Bronchial epithelial cell (primary cell): ENCODE data around the gene MCOLN3. TPM values are rescaled to one million over a fixed set of nuclear protein-coding genes. Genes with fewer than 3 reads are reported as not detected.

Experiments
- DNase-seq: peaks from one replicate; pipeline ENCODE4 v3.0.0-alpha.2; 2010; ENCODE audit warnings: low read depth
- FAIRE-seq: peaks from 2 replicates; lab custom pipeline; 2011; peaks lifted over from hg19 to GRCh38; lab: Jason Lieb, UNC
- H3K27me3 ChIP-seq: 2 replicates; pipeline ENCODE4 v1.5.1; 2011; ENCODE audit warnings: low read length; ENCODE audit not compliant: control insufficient read depth, insufficient read depth
- H3K36me3 ChIP-seq: 2 replicates; pipeline ENCODE4 v1.5.1; 2011; ENCODE audit warnings: low read length; ENCODE audit not compliant: control insufficient read depth, insufficient read depth
- H3K4me3 ChIP-seq: 2 replicates; pipeline ENCODE4 v1.5.1; 2011; ENCODE audit warnings: mild to moderate bottlenecking, low read depth, low read length, control low read depth
- CTCF ChIP-seq: IDR thresholded peaks from 2 replicates; pipeline ENCODE4 v1.5.1; 2011; ENCODE audit warnings: mild to moderate bottlenecking, moderate library complexity, low read length, control low read depth, inconsistent platforms; ENCODE audit not compliant: insufficient read depth, severe bottlenecking
- total RNA-seq: library from RNA; depleted of rRNA; stranded (reverse); fragments of >200 nt; gene quantifications from 2 replicates; pipeline ENCODE4 v1.2.1, GENCODE V29; 2014

The MCOLN3 gene
- total RNA-seq, 1 donor from 2014 or later = 2.4 TPM

GRCh38 chr1:85060038-85060437, 11.7 kb upstream of the MCOLN3 start:
- FAIRE-seq = no peak
- no peak for TF ChIP-seq CTCF

GRCh38 chr1:85059563-85059962, 11.3 kb upstream of the MCOLN3 start:
- Histone ChIP-seq H3K36me3 (no peaks in the 10 kb centered on the region), H3K27me3 (no peaks in the 10 kb centered on the region), H3K4me3 (no peak overlapping the region)
- TF ChIP-seq CTCF = no peak
- FAIRE-seq (no peak), DNase-seq (no peak)

More at GRCh38 chr1:85060038-85060437, 11.7 kb upstream of the MCOLN3 start:
- DNase-seq = no peak
- H3K27me3 ChIP-seq = no peaks in the 10 kb centered on the region
- no peaks in the 10 kb centered on the region for H3K36me3 ChIP-seq
- H3K4me3 ChIP-seq = no peak overlapping the region

- Histone ChIP-seq H3K36me3 (no peaks in the 10 kb centered on the region), H3K27me3 (no peaks in the 10 kb centered on the region), H3K4me3 (no peak overlapping the region)
- DNase-seq (no peak), FAIRE-seq (no peak)
- TF ChIP-seq CTCF = no peak
Measured at GRCh38 chr1:85058786-85059185, 10.5 kb upstream of the MCOLN3 start.

GRCh38 chr1:85058311-85058710, 10.0 kb upstream of the MCOLN3 start:
- no peaks in the 10 kb centered on the region for H3K27me3 ChIP-seq
- no peak for FAIRE-seq

GRCh38 chr1:85054664-85055063, 6.4 kb upstream of the MCOLN3 start:
- FAIRE-seq (no peak), DNase-seq (no peak)
- no peak for TF ChIP-seq CTCF
- no peaks in the 10 kb centered on the region for H3K27me3 ChIP-seq
- H3K4me3 ChIP-seq = no peak overlapping the region
- no peaks in the 10 kb centered on the region for H3K36me3 ChIP-seq

More at GRCh38 chr1:85058311-85058710, 10.0 kb upstream of the MCOLN3 start:
- no peak for DNase-seq
- no peaks in the 10 kb centered on the region for H3K36me3 ChIP-seq
- no peak for TF ChIP-seq CTCF
- no peak overlapping the region for H3K4me3 ChIP-seq

GRCh38 chr1:85049735-85050166, 1.5 kb upstream of the MCOLN3 start:
- Histone ChIP-seq H3K27me3 (no peaks in the 10 kb centered on the region), H3K36me3 (no peaks in the 10 kb centered on the region), H3K4me3 (no peak overlapping the region)
- TF ChIP-seq CTCF = no peak
- DNase-seq = no peak
- FAIRE-seq = no peak
